HG03457 (cell line): ENCODE data around the gene CDCA3.
"Not testable (repeated sequence)": the region's sequence is repeated elsewhere in the genome, so short reads cannot be mapped to it uniquely, and the experiment has no call there.

ENCODE experiments used
- ATAC-seq: cut with Tn5 transposase; IDR thresholded peaks from one replicate; pipeline ENCODE4 v1.9.1; 2021; ENCODE audit warnings: moderate number of reproducible peaks; ENCODE audit not compliant: unreplicated experiment

CDCA3 gene

GRCh38 chr12:6872073-6873048, 21.3 kb upstream of the CDCA3 start:
- ATAC-seq, result no peak

DNA sequence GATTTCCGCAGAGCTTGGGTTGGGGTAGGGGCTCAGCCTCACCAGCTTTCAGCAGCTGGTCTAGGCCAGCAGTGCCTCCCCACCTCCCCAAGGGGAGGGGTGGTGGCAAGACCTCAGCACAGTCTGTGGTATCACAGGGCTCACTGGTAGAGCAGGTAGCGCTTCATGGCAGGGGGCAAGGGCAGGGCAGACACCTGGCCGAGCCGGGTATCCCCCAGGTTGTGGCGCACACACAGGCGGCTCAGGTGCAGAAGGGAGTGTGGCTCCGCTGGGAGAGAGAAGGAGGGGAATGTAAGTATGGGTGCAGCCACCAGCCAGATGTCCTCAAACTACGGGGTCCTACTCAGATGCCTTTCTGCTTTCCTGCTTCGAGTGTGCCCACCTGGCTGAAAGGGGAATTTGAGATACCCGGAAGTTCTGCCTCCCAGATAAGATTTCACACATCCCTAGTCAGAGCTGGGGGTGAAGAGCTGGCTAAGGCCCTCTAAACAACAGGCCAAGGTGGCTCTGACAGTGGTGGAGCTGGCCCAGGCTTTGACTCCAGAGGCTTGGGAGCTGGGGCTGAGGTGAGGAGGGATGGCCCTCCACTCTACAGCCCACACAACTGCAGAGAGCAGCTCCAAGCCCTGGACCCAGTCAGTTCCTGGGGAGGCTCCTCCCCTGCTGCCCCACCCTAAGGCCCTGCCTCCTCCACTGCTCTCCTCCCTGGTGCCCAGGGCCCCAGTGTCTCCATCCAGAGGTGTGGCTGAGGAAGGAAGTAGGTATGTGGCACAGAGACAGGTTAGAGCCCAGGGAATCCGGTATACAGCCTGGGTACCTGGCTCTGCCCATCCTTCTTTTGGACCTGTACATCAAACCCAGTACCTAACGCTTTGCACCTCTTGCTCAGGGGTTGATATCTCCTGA, 20.2 kb upstream of the CDCA3 start:
- ATAC-seq, result no peak

- not testable (repeated sequence) for ATAC-seq
Measured at GRCh38 chr12:6870304-6870703, 19.2 kb upstream of the CDCA3 start.

- ATAC-seq, result no peak
Measured at GRCh38 chr12:6869049-6870021, 18.2 kb upstream of the CDCA3 start.

DNA sequence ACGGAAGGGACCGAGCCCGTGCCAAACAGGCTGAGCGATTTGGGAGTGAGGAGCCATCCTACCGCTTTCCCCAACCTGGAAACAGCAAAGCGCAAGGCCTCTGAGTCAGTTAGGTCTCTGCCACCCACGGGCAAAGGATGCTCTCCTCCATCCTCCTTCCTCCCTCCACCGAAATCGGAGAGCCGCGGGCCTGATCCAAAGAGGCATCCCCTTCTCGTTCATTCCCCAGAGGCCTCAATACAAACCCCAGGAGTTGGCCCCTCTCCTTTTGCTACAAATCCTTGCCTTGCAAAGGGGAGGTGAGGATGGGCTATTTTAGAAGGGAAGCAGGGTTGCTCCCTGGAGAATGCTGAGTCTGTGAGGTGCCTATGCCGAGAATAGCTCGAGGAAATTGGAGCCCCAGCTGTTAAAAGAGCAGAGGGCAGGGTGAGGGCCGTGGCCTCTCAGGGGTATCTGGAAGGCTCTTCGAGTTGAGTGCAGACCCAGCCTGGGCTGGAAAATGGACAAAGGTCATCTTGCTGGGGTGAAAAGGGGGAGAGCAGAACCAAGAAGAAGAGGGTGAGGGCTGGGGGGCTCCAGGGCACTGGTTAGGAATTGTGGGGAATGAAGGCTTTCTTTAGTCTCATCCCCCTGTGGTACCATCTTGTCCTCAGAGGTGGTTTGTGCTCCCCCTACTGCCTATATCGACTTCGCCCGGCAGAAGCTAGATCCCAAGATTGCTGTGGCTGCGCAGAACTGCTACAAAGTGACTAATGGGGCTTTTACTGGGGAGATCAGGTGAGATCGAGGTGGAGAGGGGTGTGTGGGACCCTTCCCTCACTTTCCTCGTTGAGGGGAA, 17.3 kb upstream of the CDCA3 start:
- ATAC-seq, result no peak

- ATAC-seq, result no peak
Measured at GRCh38 chr12:6867413-6868210, 16.5 kb upstream of the CDCA3 start, which contains the start of gene TPI1. Gene TPI1 (plus strand): TSS chr12:6867531. CDS start chr12:6867567, 36 bp downstream.

GRCh38 chr12:6866920-6867412, 15.9 kb upstream of the CDCA3 start:
- no peak for ATAC-seq

GRCh38 chr12:6866163-6866919, 15.3 kb upstream of the CDCA3 start:
- no peak for ATAC-seq

- not testable (repeated sequence) for ATAC-seq
Measured at GRCh38 chr12:6865307-6865706, 14.2 kb upstream of the CDCA3 start.

DNA sequence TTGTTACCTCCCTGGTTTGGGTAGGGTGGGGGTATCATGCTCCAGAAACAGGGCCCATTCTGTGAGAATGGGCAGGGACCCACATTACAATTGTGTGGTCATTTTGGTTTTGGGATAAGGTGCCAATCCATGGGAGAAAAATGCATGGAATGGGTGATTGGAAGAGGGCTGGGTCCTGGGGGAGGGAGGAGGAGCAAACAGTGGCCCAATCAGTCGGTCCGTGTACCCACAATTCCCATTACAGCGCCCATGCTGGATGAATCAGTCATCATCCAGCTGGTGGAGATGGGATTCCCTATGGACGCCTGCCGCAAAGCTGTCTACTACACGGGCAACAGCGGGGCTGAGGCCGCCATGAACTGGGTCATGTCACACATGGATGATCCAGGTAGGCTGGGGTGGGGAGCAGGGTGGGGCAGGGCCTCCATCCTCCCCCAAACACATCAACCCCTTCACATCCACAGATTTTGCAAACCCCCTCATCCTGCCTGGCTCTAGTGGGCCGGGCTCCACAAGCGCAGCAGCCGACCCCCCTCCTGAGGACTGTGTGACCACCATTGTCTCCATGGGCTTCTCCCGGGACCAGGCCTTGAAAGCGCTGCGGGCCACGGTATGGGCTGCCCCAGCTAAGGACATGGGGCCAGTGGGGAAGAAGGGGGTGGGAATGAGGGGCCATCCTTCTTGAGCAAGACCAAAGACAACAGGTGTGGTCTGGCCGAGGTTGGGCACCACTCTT, 12.7 kb upstream of the CDCA3 start:
- ATAC-seq, result no peak

DNA sequence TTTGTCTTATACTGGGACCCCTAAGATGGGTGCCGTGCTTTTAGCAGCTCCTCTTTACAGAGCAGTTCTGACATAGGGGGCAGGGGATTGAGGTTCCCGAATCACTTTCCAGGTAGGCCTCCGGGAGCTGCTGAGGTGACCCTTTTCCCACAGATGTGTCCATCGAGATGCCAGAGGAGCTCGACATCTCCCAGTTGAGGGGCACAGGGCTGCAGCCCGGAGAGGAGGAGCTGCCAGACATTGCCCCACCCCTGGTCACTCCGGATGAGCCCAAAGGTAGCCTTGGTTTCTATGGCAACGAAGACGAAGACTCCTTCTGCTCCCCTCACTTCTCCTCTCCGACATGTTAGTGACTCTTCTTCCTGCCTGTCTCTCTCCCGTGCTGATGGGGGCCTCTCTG, 11.9 kb upstream of the CDCA3 start:
- ATAC-seq, result no peak

DNA sequence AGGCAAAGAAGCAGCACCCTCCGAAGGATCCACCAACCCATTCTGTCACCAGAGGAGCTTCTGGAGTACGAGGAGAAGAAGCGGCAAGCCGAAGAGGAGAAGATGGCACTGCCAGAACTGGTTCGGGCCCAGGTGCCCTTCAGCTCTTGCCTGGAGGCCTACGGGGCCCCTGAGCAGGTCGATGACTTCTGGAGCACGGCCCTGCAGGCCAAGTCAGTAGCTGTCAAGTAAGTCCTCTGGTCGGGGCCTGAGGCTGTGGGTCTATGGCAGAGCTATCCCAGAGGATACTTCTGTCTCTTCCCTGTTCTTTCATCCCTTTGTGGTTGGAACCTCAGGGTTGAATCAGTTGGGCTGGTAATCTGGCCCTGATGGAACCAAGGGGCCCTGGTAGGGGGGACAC, 10.3 kb upstream of the CDCA3 start:
- no peak for ATAC-seq

- no peak for ATAC-seq
Measured at GRCh38 chr12:6860942-6861341, 9.9 kb upstream of the CDCA3 start.

- ATAC-seq, result no peak
Measured at GRCh38 chr12:6860116-6860515, 9.0 kb upstream of the CDCA3 start.

GRCh38 chr12:6858799-6859198, 7.7 kb upstream of the CDCA3 start:
- ATAC-seq, result no peak

DNA sequence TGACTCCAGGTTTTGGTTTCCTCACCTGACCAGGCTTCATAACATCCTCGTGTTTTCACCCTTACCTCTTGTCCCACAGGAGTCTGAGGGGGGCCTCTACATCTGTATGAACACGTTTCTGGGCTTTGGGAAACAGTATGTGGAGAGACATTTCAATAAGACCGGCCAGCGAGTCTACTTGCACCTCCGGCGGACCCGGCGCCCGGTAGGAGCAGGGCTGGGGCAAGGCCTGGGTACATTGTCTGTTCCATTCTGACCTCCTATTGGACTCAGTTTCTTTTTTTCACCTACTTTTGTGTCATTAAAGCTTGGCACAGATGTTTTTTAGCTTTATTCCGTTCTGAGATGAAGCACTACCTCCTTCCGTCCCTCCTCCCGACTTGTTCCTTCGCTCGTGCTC, 4.2 kb upstream of the CDCA3 start:
- ATAC-seq, result no peak

- no peak for ATAC-seq
Measured at GRCh38 chr12:6854036-6854435, 3.0 kb upstream of the CDCA3 start.
